Measurements from ENCODE around the gene RPL5. TPM values are rescaled to one million over a fixed set of nuclear protein-coding genes. Genes with fewer than 3 reads are reported as not detected.

The RPL5 gene
- total and polyA plus RNA-seq, 2 experiments from 2014 or later, result 2,182 to 3,547 TPM

DNA sequence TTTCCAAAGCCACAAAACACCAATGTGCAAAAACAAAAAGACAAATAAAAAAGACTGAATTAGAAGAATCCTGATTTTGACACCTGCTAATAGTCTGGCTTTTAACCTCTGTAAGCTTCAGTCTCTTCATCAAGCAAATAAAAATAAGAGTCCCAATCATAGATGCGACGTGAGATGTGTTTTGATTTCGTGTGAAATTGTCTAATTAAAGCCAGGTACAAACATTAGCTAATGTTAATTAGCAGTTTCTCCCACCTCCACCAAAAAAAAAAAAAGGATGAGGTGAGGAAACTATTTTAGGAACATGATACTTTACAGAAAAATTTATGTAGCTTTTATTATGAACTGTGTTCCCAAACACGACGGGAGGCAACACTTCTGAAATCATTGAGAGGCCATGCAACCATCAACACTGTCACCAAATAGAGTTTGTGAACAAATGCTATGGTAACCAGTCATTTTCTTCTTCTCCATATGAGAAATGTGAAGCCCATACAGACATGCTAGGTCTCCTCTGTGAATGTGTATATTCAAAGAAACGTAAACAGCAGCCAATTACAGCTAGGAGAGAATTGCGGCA lies 40.3 kb upstream of the RPL5 start (continued):
- TF ChIP-seq, protein P1, sequence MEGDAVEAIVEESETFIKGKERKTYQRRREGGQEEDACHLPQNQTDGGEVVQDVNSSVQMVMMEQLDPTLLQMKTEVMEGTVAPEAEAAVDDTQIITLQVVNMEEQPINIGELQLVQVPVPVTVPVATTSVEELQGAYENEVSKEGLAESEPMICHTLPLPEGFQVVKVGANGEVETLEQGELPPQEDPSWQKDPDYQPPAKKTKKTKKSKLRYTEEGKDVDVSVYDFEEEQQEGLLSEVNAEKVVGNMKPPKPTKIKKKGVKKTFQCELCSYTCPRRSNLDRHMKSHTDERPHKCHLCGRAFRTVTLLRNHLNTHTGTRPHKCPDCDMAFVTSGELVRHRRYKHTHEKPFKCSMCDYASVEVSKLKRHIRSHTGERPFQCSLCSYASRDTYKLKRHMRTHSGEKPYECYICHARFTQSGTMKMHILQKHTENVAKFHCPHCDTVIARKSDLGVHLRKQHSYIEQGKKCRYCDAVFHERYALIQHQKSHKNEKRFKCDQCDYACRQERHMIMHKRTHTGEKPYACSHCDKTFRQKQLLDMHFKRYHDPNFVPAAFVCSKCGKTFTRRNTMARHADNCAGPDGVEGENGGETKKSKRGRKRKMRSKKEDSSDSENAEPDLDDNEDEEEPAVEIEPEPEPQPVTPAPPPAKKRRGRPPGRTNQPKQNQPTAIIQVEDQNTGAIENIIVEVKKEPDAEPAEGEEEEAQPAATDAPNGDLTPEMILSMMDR (conservative IDR thresholded peaks at IDR 0.05; ENCODE audit: low read depth in 2 of 2), result no peak
- TF ChIP-seq EZH2phosphoT487 (IDR thresholded peaks at IDR 0.05; ENCODE audit: unreplicated experiment) (no peak), ZNF331 (CRISPR knock-in tag; IDR thresholded peaks at IDR 0.05; ENCODE audit: low read depth) (no peak)

DNA sequence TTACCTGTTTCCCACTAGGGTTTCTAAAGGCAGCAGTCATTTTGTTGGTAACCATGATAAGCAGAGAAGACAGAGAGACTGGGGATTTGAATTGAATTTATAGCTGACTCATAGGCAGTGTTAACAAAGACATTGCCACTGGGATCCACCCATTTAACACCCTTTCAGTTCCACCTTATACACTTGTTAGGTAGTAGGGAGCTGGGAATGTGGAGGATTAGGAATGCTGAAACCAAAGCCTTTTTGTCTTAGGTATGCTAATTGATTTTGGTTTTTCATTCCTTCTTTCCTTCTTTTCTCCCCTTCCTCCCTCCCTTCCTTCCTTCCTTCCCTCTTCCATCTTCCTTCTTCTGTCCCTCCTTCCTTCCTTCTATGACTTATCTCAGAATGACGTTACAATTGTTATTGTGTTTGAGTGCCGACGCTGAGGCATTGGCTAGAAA lies 39.5 kb upstream of the RPL5 start:
- peaks cover 17% of the 10 kb centered on the region for H3K4me1 Mint-ChIP-seq
- Histone ChIP-seq H3K4me2 (peak overlapping the region; percentile 6), H3K27me3 (ENCODE audit: insufficient read depth) (no peaks in the 10 kb centered on the region), H3F3A (replicated peaks; ENCODE audit: low read depth) (no peaks in the 10 kb centered on the region), H3K4me3 (0 out of 2 replicates have a peak overlapping the region, but pooled peaks have one; percentile 6), H3K79me2 (replicated peaks; ENCODE audit: insufficient read depth) (no peaks in the 10 kb centered on the region), H3K36me3 (ENCODE audit: insufficient read depth) (no peaks in the 10 kb centered on the region), H3K9me2 (ENCODE audit: insufficient read depth) (no peaks in the 10 kb centered on the region), H2AFZ (no peak overlapping the region), H4K20me1 (replicated peaks; ENCODE audit: insufficient read depth) (no peaks in the 10 kb centered on the region), H3K4me1 (ENCODE audit: insufficient read depth) (peaks cover 4% of the 10 kb centered on the region; the same call in 1 of the 2 replicates), H3K27ac (ENCODE audit: low read depth) (no peak overlapping the region)
- peak overlapping the region; percentile 65 for H3K4me3 Mint-ChIP-seq
- H3K27ac Mint-ChIP-seq, result peak overlapping the region; percentile 95
- no peaks in the 10 kb centered on the region for H3K9me3 Mint-ChIP-seq
- DNase-seq (ENCODE audit: low spot score), result peak; percentile 87
- H3K36me3 Mint-ChIP-seq (ENCODE audit: low read depth), result no peaks in the 10 kb centered on the region
- no peaks in the 10 kb centered on the region for H3K27me3 Mint-ChIP-seq (ENCODE audit: insufficient read depth, low read depth, poor library complexity)
- ATAC-seq, result peak; percentile 97
- TF ChIP-seq NANOG (IDR thresholded peaks at IDR 0.05; ENCODE audit: borderline replicate concordance), result no peak
- TF ChIP-seq EZH2 (IDR thresholded peaks at IDR 0.05; ENCODE audit: low read depth, unreplicated experiment), result no peak
- TF ChIP-seq POLR2AphosphoS5 (IDR thresholded peaks at IDR 0.05; ENCODE audit: low read depth), result no peak
- TF ChIP-seq ZNF331 (CRISPR knock-in tag; IDR thresholded peaks at IDR 0.05; ENCODE audit: low read depth), result no peak
- TF ChIP-seq, protein P2, sequence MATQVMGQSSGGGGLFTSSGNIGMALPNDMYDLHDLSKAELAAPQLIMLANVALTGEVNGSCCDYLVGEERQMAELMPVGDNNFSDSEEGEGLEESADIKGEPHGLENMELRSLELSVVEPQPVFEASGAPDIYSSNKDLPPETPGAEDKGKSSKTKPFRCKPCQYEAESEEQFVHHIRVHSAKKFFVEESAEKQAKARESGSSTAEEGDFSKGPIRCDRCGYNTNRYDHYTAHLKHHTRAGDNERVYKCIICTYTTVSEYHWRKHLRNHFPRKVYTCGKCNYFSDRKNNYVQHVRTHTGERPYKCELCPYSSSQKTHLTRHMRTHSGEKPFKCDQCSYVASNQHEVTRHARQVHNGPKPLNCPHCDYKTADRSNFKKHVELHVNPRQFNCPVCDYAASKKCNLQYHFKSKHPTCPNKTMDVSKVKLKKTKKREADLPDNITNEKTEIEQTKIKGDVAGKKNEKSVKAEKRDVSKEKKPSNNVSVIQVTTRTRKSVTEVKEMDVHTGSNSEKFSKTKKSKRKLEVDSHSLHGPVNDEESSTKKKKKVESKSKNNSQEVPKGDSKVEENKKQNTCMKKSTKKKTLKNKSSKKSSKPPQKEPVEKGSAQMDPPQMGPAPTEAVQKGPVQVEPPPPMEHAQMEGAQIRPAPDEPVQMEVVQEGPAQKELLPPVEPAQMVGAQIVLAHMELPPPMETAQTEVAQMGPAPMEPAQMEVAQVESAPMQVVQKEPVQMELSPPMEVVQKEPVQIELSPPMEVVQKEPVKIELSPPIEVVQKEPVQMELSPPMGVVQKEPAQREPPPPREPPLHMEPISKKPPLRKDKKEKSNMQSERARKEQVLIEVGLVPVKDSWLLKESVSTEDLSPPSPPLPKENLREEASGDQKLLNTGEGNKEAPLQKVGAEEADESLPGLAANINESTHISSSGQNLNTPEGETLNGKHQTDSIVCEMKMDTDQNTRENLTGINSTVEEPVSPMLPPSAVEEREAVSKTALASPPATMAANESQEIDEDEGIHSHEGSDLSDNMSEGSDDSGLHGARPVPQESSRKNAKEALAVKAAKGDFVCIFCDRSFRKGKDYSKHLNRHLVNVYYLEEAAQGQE (IDR thresholded peaks at IDR 0.05; ENCODE audit: unreplicated experiment), result no peak
- TF ChIP-seq JUNB (IDR thresholded peaks at IDR 0.05; ENCODE audit: unreplicated experiment), result no peak
- TF ChIP-seq STAT1 (IDR thresholded peaks at IDR 0.05; ENCODE audit: unreplicated experiment), result no peak

Data from GM23338 (cell line).